Posterior cingulate gyrus (tissue), 11 donors: Measurements from ENCODE around the gene AQP4.

ENCODE experiments used
- DNase-seq, 10 donors: peaks; one replicate each; pipeline versions ENCODE4 v3.0.0 to v3.0.0-alpha.2; 2020 to 2021; ENCODE audit warnings: mixed read lengths in 3 of 10
- intact Hi-C: fragments of 100-400 bp; cut with DNase I; formaldehyde crosslinking; loops from one replicate; pipeline ENCODE4 v1.15.1; 2023

Gene AQP4

DNA sequence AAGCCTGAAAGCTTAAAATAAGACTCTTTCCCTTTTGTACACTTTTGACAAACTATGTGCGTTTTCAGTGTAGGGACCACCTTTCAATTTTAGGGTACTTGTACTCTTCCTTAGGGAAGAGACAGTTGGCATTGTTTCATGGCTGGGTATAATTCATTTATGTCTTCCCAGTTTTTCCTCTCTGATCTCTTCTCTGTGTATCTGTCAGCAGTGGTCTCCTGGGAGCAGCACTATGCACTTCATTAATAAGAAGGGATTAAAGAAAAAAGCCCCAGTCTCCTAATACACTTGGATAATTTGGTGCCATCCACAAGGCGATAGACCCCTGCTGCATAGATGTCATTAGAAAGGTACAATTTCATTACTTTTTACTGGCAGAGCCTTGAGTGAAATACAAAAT, 12.1 kb downstream of the AQP4 start:
- intact Hi-C loops, result no loop called here
- no peak for DNase-seq

DNA sequence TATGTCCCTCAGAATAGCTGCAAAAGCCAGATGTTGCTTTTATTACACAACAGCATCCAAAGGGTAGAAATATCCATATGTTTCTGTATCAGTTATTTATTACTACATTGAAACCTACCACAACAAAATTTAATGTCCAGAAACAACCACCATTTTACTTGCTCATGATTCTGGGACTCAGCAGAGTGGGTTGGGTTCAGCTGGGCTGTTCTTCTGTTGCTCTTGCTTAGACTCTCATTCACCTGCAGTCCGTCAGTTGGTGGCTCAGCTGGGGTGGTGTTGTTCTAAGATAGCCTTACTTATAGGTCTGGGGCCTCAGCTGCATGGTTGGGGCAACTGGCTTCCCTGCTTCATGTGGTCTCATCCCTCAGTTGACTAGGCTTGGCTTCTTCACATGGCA, 21.7 kb downstream of the AQP4 start:
- intact Hi-C loops, result no loop called here
- no peak for DNase-seq

DNA sequence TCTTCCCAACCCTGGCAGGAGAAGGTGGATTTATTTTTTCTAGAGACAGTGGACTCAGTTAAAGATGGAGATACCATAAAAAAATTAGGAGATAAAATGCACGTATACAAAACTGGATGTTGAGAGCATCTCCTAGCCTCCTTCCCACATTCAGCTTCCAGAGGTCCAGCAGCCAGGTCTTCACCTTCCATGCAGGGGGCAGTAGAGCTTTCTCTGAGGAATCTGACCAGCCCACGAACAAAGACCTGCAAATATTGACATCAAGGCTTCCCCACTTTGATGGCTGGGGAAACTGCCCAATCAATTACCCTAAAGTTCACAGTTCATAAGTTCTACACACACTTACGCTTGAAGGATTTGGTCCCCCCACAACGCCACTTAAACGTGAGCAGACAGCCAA, 24.5 kb downstream of the AQP4 start:
- intact Hi-C loops, result no loop called here
- DNase-seq, result no peak

DNA sequence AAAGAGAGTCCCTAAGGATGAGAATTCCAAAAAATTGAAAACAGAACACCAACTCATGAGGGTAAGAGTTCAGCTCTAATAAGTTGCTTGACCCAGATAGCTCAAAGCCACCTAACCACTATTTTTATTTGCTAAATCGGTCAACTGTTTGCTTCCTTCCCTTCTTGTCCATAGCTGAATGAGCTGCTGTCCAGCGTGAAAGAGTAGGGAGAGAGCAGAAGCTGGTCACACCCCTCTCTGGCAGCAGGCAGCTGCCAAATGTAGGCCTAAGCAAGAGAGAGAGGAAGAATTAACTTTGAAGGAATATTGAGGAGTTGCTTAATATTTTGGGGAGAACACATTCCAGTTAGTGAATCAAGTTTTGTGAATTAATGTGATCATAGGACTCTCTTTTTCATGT, 25.9 kb downstream of the AQP4 start:
- no peak for DNase-seq
- intact Hi-C loops, result no loop called here

DNA sequence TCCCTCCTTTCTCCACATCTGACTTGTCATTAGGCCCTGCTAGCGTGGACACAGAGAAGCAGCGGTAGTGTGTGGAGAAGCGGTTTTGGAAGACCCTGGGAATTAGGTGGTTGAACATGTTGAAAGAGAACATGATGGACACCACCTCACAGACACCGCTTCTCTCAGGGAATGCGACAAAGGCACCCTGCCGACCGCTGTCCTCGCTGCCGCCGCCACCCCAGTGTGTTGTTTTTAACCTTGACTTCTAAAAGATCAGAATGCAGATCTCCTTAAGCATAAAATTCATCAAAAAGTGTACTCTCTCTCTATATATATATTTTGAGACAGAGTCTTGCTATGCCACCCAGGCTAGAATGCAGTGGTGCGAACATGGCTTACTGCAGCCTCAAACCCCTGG, 33.2 kb downstream of the AQP4 start:
- intact Hi-C loops, result no loop called here
- peak in 1 of 10 donors; percentile 73 for DNase-seq

DNA sequence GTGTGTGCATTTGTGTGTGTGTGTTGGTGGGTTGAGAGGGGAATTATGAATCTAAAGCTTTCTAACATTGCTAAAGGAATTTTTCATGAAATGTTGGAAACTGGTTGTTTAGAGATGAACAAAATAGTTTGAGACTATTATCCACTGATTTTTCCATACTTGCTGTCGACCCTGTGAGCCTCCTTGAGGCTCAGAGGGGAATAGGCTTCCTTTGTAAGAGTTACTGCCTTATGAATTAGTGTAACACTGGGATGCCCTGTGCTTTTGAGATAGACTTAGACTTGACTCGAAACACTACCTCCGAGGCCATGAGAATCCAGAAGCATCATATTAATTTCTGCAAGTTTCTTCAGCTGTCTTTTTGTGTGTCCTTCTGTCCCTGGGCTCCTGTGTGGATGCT, 37.9 kb downstream of the AQP4 start:
- intact Hi-C loops, result no loop called here
- no peak for DNase-seq

DNA sequence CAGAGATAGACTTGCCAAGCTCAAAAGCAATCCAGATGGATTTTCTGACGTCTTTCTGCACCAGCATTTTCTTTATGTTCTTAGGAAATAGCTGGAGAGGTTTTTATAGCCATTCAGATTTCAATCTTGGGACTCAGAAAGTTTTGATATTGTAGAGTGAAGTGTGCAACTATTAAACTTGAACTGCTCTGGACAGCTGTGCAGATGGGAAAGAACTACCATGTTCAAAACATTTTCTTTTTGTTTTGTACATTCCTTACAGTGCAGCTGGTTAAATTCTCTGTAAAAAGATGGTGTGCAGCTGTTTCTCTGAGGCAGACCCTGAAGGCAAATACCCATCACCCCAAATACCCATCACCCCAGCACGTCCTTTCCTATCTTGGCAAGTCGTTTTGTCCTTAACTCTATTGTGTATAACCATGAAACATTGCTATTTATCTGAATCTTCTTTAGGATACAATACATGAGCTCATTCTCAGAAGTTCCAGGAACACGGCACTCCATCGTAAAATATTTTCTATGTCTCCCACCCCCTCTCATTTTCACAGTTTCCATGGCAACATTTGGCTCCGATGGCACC, 38.8 kb downstream of the AQP4 start:
- intact Hi-C loops, result no loop called here
- DNase-seq, result no peak

DNA sequence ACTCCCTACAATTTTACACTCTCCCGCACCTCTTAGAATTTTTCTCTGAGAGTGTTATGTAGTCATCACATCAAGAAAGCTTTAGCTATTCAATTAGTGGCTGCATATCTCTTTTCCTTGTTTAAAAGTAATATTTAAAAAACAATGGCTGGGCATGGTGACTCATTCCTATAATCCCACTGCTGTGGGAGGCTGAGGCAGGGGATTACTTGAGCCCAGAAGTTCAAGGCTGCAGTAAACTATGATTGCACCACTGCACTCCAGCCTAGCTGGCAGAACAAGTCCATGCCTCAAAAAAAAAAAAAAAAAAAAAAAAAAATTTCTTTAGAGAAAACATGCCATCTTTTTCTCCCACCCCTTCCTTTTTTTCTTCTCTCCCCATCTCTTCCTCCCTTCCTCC, 44.3 kb downstream of the AQP4 start:
- DNase-seq, result no peak
- intact Hi-C loops, result no loop called here

DNA sequence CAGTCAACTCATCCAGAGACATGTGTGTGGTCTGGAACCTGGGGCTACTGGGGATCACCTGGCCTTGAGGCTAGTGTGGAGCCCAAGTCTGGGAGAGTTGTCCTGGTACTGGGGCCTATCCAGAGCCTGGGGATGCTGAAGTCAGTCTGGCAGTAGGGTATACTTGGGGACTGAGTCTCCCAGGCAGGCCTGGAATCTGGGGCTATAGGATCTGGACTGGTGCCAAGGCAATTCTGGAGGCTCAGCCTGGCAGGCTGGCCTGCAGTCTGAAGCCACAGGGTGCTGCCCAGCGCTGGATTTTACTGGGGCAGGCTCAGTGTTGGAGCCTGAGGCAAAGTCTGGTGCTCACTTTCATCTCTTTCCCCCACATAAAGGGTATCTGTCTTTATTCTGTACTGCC, 46.5 kb downstream of the AQP4 start:
- intact Hi-C loops, result no loop called here
- DNase-seq, result peak in 1 of 10 donors; percentile 74

DNA sequence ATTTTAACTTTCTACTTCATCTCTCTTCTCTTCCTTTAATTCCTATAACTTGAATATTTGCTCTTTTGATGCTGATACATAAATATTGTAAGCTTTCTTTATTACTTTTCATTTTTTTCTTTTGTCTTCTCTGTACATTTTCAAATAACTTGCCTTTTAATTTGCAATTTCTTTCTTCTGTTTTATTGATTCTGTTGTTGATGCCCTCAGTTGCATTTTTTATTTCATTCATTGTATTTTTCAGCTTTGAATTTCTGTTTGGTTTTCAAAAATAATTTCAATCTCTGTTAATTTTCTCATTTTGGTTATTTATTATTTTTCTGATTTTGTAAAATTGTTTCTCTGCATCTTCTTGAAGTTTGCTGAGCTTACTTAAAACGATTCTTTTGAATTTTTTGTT, 47.0 kb downstream of the AQP4 start:
- no peak for DNase-seq
- intact Hi-C loops, result no loop called here

DNA sequence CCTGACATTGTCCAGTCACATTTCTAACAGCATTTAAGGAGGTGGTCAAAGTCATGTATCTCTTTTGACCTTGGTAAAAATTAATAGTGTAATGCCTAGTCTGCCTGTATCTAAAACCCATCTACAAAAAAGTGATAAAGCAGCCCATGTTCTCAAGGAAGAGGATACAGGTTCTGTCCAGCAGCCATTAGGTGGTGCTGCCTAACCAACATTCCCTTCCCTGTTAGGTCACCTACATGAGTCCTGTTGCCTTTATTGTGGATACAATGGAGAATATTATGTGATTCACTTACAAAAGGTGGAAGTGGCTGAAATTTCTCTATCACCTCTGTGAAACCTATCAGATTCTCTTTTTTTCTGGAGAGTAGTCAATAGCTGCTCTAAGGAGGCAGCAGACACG, 52.5 kb downstream of the AQP4 start:
- DNase-seq, result peak in 4 of 10 donors; percentile 18 to 80 (median 42)
- intact Hi-C loops, result loop anchor here (5.0 kb wide), 2 partner anchors 149 to 189 kb away; no protein-coding TSS in a partner anchor

DNA sequence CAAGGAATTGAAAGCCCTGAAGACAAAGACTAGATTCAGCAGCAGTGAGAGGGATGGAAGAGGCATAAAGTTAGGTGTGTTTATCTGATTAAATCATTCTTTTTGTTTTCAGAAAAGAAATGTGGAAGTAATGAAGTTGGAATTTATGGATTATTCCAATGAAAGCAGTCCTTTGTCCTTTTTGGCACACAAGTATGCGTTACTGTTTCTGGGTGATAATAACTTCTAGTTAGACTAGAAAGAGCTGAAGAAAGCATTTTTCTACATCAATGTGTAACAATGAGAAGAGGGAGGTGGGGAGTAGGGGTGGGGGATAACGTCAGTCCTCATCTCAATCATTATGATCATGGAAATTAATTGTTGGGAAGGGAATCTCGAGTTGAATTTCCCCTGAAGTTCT, 53.0 kb downstream of the AQP4 start:
- no peak for DNase-seq
- intact Hi-C loops, result loop anchor here (5.0 kb wide), 2 partner anchors 150 to 190 kb away; no protein-coding TSS in a partner anchor

DNA sequence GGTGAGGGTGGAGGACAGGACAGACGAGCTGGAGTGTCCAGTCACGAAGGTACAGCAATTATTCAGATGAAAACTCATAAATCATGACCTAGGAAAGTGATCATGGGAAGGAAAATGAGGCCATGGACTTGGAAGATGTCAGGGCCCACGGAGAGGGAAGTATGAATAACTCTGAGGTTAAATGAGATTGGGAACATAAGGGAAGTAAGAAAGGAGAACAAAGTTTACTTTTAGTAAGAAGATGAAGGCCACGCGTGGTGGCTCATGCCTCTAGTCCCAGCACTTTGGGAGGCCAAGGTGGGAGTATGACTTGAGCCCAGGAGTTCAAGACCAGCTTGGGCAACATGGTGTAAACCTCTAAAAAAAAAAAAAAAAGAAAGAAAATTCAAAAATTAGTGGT, 56.2 kb downstream of the AQP4 start:
- intact Hi-C loops, result no loop called here
- no peak for DNase-seq

DNA sequence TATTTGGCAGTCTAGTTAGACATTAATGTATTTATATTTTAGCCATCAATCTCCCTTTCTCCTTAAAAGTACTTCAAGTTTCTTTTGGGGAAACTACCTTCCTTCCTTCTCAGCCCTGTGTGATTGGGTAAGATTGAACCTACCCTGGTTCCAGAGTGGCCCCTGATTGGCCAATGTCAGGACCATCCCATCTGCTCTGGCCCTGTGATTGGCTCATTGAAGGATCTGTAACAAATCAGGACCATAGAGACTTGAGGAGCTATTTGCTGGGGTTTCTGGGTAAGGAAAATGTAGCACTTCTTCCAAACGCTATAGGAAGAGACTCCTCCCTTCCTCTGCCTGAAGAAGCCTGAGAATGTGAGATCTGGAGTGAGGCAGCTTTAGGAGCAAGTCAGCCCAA, 59.3 kb downstream of the AQP4 start:
- intact Hi-C loops, result no loop called here
- no peak for DNase-seq

DNA sequence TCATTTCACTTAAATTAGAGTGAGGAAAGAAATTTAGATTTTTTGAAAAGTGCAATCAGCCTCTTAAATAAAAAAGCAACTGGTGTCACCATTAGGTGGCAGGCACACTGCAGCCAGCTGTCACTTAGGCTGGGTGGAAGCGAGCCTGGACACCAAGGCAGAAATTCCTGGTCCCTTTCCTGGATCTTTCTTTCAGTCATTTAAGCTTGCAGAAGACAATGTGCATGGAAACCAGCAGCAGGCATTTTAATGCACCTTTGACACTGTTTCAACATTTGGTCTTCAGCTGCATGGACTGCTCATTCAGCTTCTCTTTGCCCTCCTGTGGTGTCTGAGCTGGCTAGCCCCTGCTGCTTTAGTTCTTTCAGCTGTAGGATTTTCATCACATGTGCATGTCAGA, 61.0 kb downstream of the AQP4 start:
- intact Hi-C loops, result no loop called here

DNA sequence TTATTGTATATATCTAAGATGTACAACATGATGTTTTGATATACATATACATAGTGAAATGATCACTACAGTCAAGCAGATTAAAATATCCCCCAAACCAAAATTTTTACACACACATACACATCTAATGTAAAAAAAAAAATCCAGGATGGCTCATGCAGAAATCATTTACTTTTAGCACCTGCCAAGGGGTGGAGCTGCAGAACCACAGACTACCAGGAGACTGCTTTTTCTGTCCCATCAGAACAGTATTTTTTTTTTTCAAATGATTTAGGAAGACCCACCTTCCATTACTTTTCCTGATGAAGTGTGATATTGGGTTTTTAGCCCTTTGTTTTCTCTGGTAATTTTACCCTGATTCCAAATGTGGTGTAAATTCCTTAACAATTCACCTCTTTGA, 61.9 kb downstream of the AQP4 start:
- intact Hi-C loops, result no loop called here
- no peak for DNase-seq

More for the DNA sequence above, 61.0 kb downstream of the AQP4 start:
- peak in 5 of 10 donors; percentile 20 to 81 (median 40) for DNase-seq

DNA sequence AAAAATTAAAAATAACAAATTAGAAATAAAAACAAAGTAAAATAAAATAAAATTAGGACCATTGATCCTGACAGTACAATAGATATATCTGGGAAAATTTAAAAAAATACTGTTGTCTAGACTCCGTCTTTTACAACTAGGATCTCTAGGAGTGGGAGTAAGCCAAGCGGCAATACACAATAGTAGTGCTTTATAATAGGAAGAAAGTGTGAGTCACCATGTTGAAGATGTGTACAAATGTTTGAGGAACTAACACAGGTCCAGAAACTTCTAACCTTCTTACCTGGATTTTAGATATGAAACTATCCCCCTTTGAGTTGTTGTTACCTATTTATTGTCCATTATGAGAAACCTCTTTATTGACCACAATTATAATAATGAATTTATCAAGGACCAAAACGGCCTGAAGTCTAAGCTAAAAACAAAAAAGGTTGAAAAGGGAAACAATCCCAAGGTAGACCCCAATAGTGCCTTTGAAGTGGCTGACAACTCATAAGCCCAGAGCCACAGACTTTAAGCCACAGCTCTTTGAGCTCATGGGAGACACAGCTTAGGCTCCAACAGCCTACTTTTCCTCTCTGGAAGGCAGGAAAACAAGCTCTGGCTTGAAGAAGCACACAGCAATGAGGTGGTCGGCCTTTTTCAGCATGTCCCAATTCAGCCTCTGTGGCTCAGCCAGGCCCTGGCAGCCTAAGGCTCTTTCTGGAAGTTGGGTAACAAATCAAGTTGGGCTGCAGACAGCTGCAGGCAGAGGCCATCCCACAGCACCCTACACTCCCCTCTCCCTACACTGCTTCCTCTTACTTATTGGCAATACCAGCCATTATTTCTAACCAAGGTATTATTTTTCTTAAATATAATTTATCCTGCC, 62.9 kb downstream of the AQP4 start:
- DNase-seq, result no peak
- intact Hi-C loops, result no loop called here
